WERI-Rb-1 (cell line): ENCODE data around the gene HDAC9.

Experiments used
- DNase-seq: peaks from one replicate; pipeline ENCODE4 v3.0.0-alpha.2; 2020
- H3K27ac ChIP-seq: fragments of 250-450 bp; sonication (Bioruptor Pico); 2 replicates; pipeline ENCODE4 v1.5.1; 2020; ENCODE audit warnings: mild to moderate bottlenecking, moderate library complexity
- H3K27me3 ChIP-seq: fragments of 250-450 bp; sonication (Bioruptor Pico); 2 replicates; pipeline ENCODE4 v1.5.1; 2021; ENCODE audit warnings: mild to moderate bottlenecking, low read depth, moderate library complexity; ENCODE audit not compliant: insufficient read depth, severe bottlenecking
- H3K36me3 ChIP-seq: fragments of 250-450 bp; sonication (Bioruptor Pico); 2 replicates; pipeline ENCODE4 v1.5.1; 2020; ENCODE audit warnings: mild to moderate bottlenecking, moderate library complexity
- H3K4me3 ChIP-seq: 2 replicates; pipeline ENCODE4 v1.5.1; 2011; ENCODE audit warnings: low read depth, mild to moderate bottlenecking, control low read depth, low read length
- H3K9me3 ChIP-seq: fragments of 250-450 bp; sonication (Bioruptor Pico); 2 replicates; pipeline ENCODE4 v1.5.1; 2021; ENCODE audit warnings: mild to moderate bottlenecking, moderate library complexity; ENCODE audit not compliant: severe bottlenecking
- CTCF ChIP-seq: IDR thresholded peaks from 2 replicates; pipeline ENCODE4 v1.5.1; 2011; ENCODE audit warnings: low read depth, mild to moderate bottlenecking, control low read depth, inconsistent platforms, low read length

HDAC9 gene

GRCh38 chr7:18667466-18667865 lies 171.9 kb downstream of the HDAC9 start:
- no peak for TF ChIP-seq CTCF
- H3K9me3 ChIP-seq, result no peaks in the 10 kb centered on the region
- H3K27me3 ChIP-seq, result no peaks in the 10 kb centered on the region
- no peak overlapping the region for H3K27ac ChIP-seq
- H3K36me3 ChIP-seq, result no peaks in the 10 kb centered on the region
- no peak overlapping the region for H3K4me3 ChIP-seq
- no peak for DNase-seq

DNA sequence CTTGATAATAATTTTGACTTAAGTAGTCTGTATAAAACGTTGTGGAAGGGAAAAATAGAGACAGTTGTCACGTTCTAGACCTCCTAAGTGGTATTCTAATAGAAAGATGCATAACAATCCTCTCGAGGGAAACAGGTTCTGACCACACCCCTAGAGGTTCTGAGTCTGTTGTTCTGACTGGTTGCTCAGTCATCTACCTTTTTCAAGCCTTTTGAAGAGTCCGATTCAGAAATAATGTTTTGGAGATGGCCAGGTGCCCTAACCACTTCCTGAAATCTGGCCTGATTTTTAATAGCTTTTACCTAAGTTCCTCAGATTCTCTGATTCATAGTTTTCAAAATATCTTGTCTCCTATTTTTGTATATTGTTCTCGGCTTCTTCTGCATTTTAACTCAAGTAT lies 175.6 kb downstream of the HDAC9 start:
- Histone ChIP-seq H3K9me3 (no peaks in the 10 kb centered on the region), H3K27ac (no peak overlapping the region), H3K36me3 (no peaks in the 10 kb centered on the region), H3K4me3 (no peak overlapping the region), H3K27me3 (no peaks in the 10 kb centered on the region)
- TF ChIP-seq CTCF, result no peak
- DNase-seq, result no peak

- H3K27me3 ChIP-seq, result no peaks in the 10 kb centered on the region
- H3K9me3 ChIP-seq, result no peaks in the 10 kb centered on the region
- H3K36me3 ChIP-seq, result no peaks in the 10 kb centered on the region
- H3K27ac ChIP-seq, result no peak overlapping the region
- no peak for DNase-seq
- no peak for TF ChIP-seq CTCF
- H3K4me3 ChIP-seq, result no peak overlapping the region
Measured at GRCh38 chr7:18675579-18675978, 180.0 kb downstream of the HDAC9 start.

DNA sequence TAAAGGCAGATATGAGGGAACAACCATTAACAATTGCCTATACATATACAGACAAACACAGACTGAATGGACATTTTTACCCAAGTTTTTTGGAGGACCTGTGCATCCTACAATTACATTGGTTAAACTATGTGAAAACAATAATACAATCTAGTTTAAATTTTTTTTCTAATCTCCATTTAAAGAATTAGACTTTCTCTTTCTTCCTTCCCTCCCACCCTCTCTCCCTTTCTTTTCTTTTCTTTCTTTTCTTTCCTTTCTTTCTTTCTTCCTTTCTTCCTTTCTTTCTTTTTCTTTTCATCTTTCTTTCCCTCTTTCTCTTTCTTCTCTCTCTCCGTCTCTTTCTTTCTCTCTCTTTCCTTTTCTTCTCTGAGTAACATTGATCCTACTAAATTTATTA lies 183.7 kb downstream of the HDAC9 start:
- TF ChIP-seq CTCF, result no peak
- Histone ChIP-seq H3K27ac (no peak overlapping the region), H3K4me3 (no peak overlapping the region), H3K9me3 (no peaks in the 10 kb centered on the region), H3K36me3 (no peaks in the 10 kb centered on the region), H3K27me3 (no peaks in the 10 kb centered on the region)
- DNase-seq, result no peak

DNA sequence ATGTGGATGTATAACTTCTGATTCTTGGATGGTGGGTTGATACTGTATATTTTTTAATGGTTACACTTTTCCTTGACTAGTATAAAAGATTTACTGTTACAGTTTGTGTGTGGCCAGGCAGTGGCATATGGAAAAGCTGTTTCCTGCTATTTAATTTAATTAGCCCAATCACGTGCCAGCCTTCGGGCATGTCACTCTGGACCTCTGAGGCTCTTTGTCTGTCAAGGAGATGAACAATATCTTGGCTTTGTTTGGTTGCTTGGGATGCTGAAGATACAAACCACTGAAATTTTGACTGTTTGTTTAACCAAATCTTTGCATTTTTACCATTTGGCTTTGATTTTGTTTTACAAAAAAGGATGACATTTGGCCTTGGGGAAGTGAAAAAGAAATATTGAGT lies 185.0 kb downstream of the HDAC9 start:
- no peaks in the 10 kb centered on the region for H3K9me3 ChIP-seq
- no peak overlapping the region for H3K27ac ChIP-seq
- H3K4me3 ChIP-seq, result no peak overlapping the region
- no peaks in the 10 kb centered on the region for H3K36me3 ChIP-seq
- TF ChIP-seq CTCF, result no peak
- H3K27me3 ChIP-seq, result no peaks in the 10 kb centered on the region
- no peak for DNase-seq

- H3K27me3 ChIP-seq, result no peaks in the 10 kb centered on the region
- H3K9me3 ChIP-seq, result no peaks in the 10 kb centered on the region
- H3K4me3 ChIP-seq, result no peak overlapping the region
- H3K36me3 ChIP-seq, result no peaks in the 10 kb centered on the region
- TF ChIP-seq CTCF, result no peak
- no peak for DNase-seq
- H3K27ac ChIP-seq, result no peak overlapping the region
Measured at GRCh38 chr7:18684916-18685315, 189.4 kb downstream of the HDAC9 start.
